Measurements from ENCODE around the gene NFILZ.
"Not testable (repeated sequence)": the region's sequence is repeated elsewhere in the genome, so short reads cannot be mapped to it uniquely, and the experiment has no call there.

The NFILZ gene

DNA sequence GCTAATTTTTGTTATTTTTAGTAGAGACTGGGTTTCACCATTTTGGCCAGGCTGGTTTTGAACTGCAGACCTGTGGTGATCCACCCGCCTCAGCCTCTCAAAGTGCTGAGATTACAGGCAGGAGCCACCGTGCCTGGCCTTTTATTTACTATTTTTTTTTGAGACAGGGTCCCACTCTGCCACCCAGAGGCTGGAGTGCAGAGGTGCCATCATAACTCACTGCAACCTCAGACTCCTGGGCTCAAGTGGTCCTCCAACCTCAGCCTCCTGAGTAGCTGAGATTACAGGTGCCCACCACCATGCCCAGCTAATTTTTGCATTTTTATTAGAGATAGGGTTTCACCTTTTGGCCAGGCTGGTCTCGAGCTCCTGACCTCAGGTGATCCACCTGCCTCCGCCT lies 7.5 kb upstream of the NFILZ start:
- not testable (repeated sequence) for H3K27ac Mint-ChIP-seq; H3K4me3 Mint-ChIP-seq; H3K36me3 Mint-ChIP-seq (ENCODE audit: low read depth); H3K9me3 Mint-ChIP-seq; H3K27me3 Mint-ChIP-seq; H3K4me1 Mint-ChIP-seq (ENCODE audit: low read depth)

DNA sequence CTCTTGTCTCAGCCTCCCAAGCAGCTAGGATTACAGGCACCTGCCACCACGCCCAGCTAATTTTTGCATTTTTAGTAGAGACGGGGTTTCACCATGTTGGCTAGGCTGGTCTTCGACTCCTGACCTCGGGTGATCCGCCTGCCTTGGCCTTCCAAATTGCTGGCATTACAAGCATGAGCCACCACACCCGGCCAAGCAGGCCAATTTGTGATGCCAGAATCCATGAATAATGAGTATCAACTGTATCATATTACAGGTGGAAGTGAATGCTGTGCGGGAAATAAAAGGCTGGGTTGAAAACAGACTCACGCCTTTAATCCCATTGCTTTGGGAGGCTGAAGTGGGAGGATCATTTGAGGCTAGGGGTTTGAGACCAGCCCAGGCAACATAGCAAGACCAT lies 3.6 kb upstream of the NFILZ start:
- H3K36me3 Mint-ChIP-seq (ENCODE audit: low read depth) = no peaks in the 10 kb centered on the region
- no peak overlapping the region for H3K27ac Mint-ChIP-seq
- no peak overlapping the region for H3K4me3 Mint-ChIP-seq
- no peaks in the 10 kb centered on the region for H3K27me3 Mint-ChIP-seq
- H3K9me3 Mint-ChIP-seq = no peaks in the 10 kb centered on the region
- no peaks in the 10 kb centered on the region for H3K4me1 Mint-ChIP-seq (ENCODE audit: low read depth)

DNA sequence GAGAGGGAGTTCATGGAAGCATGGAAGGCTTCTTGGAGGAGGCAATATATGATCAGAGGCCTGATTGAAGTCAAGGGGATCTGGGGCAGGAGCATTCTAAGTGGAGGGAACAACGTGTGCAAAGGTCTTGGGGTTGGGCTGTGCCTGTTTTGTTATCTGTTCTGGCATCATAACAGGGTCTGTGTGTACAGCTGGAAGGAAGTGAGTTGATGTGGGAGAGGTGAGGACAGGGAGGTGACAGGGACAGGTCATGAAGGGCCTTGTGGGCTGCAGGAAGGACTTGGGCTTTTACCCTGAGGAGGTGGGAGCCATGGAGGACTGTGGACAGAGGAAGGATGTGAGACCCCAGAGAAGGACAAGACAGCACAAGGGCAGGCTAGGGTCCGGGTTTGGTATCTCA lies 1.2 kb upstream of the NFILZ start:
- H3K27me3 Mint-ChIP-seq = no peaks in the 10 kb centered on the region
- H3K36me3 Mint-ChIP-seq (ENCODE audit: low read depth) = no peaks in the 10 kb centered on the region
- no peaks in the 10 kb centered on the region for H3K9me3 Mint-ChIP-seq
- H3K4me1 Mint-ChIP-seq (ENCODE audit: low read depth) = no peaks in the 10 kb centered on the region
- no peak overlapping the region for H3K4me3 Mint-ChIP-seq
- no peak overlapping the region for H3K27ac Mint-ChIP-seq

DNA sequence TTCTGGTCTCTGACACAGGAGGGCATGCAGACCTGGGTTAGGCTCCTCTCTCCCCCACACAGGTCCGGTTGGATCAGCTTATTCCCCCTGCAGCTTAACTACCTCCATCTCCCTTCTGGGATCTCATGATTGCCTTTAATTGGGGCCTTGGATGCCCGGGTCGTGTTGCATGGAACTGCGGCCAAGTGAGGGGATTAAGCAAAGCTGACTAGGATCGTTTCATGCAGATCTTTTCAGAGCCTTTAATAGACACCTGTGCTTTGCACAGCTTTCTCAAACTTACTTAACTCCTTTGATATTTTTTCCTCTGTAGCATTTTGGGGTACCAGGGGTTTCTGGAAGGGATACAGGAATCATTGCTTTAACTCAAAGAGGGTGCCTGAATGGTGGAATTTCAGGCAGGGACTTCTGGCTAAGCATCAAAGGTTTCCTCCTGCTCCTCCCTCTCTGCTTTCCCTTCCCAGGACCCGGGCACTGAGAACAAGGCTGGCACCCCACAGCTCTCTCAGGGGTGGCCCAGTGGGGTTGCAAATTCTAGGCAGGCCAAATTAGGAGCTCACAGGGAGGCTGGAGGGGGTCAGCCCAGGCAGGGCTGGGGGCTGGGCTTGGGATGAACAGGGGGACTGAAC lies 477 bp downstream of the NFILZ start:
- Mint-ChIP-seq H3K27ac (no peak overlapping the region), H3K27me3 (no peaks in the 10 kb centered on the region), H3K36me3 (ENCODE audit: low read depth) (no peaks in the 10 kb centered on the region), H3K4me1 (ENCODE audit: low read depth) (no peaks in the 10 kb centered on the region), H3K9me3 (no peaks in the 10 kb centered on the region), H3K4me3 (no peak overlapping the region)

DNA sequence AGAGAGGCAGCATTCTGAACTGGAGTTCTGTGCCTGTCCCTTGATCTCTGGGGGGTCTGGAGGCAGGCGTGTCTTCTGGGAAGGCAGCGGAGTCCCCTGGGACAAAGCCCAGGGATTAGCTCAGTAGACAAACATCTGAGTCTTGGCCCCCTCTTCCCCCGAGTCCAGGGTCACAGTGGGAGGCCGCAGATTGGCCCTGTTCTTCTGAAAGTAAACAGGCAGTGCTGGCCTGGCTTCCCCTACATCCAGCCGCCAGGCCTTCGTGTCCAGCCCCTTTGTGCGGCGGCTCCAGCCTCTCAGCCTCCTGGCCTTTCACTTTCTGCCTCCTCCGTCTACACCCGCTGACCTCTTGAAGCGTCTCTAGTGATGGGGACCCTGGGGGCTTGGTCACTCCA lies 989 bp downstream of the NFILZ start:
- Mint-ChIP-seq H3K4me1 (ENCODE audit: low read depth) (no peaks in the 10 kb centered on the region), H3K9me3 (no peaks in the 10 kb centered on the region), H3K27me3 (no peaks in the 10 kb centered on the region), H3K36me3 (ENCODE audit: low read depth) (no peaks in the 10 kb centered on the region), H3K4me3 (no peak overlapping the region), H3K27ac (no peak overlapping the region)

DNA sequence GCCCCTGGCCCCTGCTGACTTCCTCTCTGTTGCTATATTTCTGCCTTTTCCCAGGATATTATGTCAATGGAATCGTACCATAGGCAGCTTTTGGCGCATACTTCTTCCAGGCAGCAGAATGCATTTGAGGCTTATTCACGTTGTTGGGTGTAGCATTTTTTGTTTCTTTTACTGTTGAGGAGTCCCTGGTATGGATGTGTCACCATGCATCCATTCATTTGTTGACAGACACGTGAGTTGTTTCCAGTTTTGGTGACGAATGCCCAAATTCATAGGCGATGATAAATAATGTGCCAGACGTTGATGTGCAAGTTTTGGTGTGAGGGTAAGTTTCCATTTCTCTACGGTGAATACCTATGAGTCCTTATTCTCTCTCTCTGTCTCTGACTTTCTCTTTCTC lies 5.0 kb downstream of the NFILZ start:
- H3K27ac Mint-ChIP-seq = no peak overlapping the region
- H3K36me3 Mint-ChIP-seq (ENCODE audit: low read depth) = no peaks in the 10 kb centered on the region
- H3K9me3 Mint-ChIP-seq = no peaks in the 10 kb centered on the region
- H3K27me3 Mint-ChIP-seq = peaks cover 16% of the 10 kb centered on the region
- H3K4me3 Mint-ChIP-seq = no peak overlapping the region
- H3K4me1 Mint-ChIP-seq (ENCODE audit: low read depth) = peaks cover 6% of the 10 kb centered on the region

DNA sequence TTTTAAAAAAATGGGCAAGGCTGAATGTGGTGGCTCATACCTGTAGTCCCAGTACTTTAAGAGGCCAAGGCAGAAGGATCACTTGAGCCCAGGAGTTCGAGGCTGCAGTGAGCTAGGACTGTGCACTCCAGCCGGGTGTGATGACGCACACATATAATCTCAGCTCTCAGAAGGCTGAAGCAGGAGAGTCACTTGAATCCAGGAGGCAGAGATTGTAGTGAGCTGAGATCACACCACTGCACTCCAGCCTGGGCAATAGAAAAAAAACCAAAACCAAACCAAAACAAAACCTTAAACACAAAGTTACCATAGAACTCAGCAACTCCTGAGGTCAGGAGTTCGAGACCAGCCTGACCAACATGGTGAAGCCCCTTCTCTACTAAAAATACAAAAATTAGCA lies 6.6 kb downstream of the NFILZ start:
- not testable (repeated sequence) for H3K4me3 Mint-ChIP-seq

DNA sequence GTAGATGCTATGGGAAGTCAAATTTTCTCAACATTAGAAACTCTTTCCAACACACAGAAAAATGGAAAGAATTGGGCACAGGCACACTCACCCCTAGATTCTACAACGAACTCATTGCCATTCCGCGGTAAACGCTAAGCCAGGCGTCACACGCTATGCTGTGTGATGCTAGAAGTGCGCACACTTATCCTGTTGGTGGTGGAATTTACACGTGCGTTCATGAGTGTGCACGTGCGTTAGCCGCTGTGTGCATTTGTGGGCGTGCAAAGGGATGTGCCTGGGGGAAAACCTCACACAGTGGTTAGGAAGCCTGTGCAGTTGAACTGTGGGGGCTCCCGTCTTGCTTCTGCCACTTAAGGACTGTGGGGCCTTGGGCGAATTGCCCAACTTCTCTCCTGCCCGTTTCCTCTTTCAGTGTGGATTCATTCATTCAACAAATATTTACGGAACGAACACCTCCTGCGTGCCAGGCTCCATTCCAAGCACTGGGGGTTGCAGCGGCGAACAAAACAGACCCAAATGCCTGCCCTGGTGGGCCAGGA lies 7.7 kb downstream of the NFILZ start:
- no peaks in the 10 kb centered on the region for H3K36me3 Mint-ChIP-seq (ENCODE audit: low read depth)

More for the DNA sequence above, 6.6 kb downstream of the NFILZ start:
- H3K9me3 Mint-ChIP-seq; H3K36me3 Mint-ChIP-seq (ENCODE audit: low read depth); H3K4me1 Mint-ChIP-seq (ENCODE audit: low read depth); H3K27ac Mint-ChIP-seq: not testable (repeated sequence)
- H3K27me3 Mint-ChIP-seq = peaks cover 16% of the 10 kb centered on the region

DNA sequence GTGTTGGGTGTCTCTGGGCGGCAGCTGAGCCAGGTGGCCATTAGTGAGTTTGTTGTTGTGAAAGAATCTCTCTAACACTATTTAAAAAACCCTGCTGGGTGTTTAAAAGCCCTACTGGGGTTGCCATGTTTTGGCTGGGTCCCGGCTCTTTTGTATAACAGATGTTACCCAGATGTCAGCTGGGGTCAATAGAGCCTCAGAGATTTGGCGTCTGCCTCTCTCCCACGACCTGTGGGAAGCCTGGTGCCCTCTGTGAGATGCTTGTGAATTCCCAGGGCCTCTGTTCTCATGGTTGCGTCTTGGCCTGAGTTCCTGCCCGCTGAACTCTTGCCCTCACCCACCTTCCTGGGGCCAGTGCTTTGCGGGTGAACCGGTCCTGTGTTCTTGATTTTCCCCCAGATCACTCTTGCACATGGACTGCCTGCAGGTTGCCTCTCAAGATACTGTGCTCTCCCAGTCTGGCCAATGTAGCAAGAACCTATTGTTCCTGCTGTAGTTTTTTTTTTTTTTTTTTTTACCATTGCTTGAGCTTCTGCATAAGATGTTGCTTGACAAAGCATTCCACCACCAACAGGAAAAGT lies 9.5 kb downstream of the NFILZ start:
- Mint-ChIP-seq H3K9me3 (no peaks in the 10 kb centered on the region), H3K4me3 (no peak overlapping the region), H3K4me1 (ENCODE audit: low read depth) (peaks cover 6% of the 10 kb centered on the region), H3K27ac (no peak overlapping the region), H3K36me3 (ENCODE audit: low read depth) (no peaks in the 10 kb centered on the region), H3K27me3 (peaks cover 16% of the 10 kb centered on the region)

More for the DNA sequence above, 7.7 kb downstream of the NFILZ start:
- Mint-ChIP-seq H3K4me1 (ENCODE audit: low read depth) (peaks cover 6% of the 10 kb centered on the region), H3K9me3 (no peaks in the 10 kb centered on the region), H3K27ac (no peak overlapping the region), H3K27me3 (peaks cover 16% of the 10 kb centered on the region), H3K4me3 (no peak overlapping the region)

DNA sequence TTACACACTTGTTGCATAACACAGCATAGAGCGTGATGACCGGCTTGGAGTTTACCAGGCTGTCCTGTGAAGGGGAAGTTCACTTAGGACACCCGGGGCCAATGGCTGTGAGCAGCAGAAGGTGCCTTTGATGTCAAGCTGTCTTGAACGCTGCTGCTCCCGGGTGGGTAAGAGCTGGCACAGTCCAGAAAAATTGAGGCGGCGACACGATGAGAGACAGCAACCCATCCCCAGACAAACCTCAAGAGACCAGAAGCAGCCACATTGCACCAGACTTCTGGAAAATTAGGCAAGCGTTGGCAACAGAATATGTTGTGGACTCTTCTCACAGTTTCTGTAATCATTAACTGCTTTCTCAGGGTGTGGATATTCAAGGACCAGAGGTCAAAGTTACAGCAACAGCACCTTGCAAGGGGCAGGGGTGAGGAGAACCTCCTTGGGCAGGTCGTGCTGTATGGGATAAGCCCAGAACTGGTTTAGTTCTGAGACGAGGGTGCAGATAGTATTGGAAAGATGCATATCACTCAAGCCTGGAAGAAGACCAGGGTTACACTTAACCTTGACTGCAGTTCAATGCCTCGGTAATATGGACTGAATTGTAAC lies 10.1 kb downstream of the NFILZ start:
- Mint-ChIP-seq H3K4me1 (ENCODE audit: low read depth) (peaks cover 6% of the 10 kb centered on the region), H3K36me3 (ENCODE audit: low read depth) (no peaks in the 10 kb centered on the region), H3K9me3 (no peaks in the 10 kb centered on the region), H3K27ac (no peak overlapping the region), H3K4me3 (no peak overlapping the region), H3K27me3 (peaks cover 16% of the 10 kb centered on the region)

DNA sequence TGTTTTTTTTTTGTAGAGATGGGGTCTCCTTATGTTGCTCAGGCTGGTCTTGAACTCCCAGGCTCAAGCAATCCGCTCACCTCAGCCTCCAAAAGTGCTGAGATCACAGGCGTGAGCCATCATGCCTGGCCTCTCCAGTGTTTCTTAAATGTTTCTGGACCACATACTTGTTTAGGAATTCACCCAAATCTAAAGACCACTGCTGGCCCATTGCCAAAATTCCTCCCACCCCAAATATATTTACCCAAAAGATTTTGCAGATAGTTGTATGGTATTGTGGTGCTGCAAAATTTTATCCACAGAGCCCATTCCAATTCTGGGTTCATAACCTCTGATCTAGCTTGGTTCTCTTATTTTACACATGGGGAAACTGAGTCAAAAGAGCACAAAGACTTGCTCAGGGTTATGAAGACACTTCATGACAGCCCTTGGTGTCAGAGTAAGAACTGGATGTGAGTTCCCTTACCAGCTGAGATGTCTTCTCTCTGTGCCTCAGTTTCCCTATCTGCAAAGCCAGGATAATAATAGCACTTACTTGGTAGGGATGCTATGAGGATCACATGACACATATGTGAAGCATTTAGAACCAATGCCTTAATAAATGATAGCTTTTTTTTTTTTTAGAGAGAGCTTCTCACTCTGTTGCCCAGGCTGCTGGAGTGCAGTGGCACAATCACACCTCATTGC lies 10.9 kb downstream of the NFILZ start:
- H3K27me3 Mint-ChIP-seq = peaks cover 16% of the 10 kb centered on the region
- no peaks in the 10 kb centered on the region for H3K36me3 Mint-ChIP-seq (ENCODE audit: low read depth)
- H3K4me1 Mint-ChIP-seq (ENCODE audit: low read depth) = peaks cover 6% of the 10 kb centered on the region
- H3K9me3 Mint-ChIP-seq = no peaks in the 10 kb centered on the region
- H3K27ac Mint-ChIP-seq = no peak overlapping the region
- H3K4me3 Mint-ChIP-seq = no peak overlapping the region

DNA sequence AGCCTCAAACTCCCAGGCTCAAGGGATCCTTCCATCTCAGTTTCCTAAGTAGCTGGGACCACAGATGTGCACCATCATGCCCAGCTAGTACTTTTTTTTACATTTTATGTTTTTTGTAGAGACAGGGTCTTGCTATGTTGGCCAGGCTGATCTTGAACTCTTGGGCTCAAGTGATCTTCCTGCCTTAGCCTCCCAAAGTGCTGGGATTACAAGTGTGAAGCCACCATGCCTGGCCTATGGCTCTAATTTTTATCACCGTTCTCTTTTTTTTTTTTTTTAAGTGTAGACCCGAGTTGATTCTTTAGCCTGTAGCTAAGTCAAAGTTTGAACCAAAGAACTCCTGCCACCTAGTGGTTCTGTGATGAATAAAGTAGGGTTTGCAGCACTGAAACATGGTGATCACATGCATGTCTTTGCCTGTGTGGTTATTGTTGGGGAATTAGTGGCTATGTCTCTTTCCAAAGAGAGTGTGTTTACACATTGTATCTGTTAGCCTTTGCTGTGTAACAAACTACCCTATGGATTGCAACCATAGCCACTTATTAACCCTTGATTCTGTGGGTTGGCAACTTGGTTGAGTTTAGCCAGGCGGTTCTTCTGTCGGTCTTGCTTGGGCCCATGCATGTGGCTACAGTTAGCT lies 11.6 kb downstream of the NFILZ start:
- Mint-ChIP-seq H3K36me3 (ENCODE audit: low read depth) (no peaks in the 10 kb centered on the region), H3K4me3 (no peak overlapping the region), H3K27ac (no peak overlapping the region), H3K4me1 (ENCODE audit: low read depth) (peaks cover 6% of the 10 kb centered on the region), H3K9me3 (no peaks in the 10 kb centered on the region), H3K27me3 (peaks cover 12% of the 10 kb centered on the region)

DNA sequence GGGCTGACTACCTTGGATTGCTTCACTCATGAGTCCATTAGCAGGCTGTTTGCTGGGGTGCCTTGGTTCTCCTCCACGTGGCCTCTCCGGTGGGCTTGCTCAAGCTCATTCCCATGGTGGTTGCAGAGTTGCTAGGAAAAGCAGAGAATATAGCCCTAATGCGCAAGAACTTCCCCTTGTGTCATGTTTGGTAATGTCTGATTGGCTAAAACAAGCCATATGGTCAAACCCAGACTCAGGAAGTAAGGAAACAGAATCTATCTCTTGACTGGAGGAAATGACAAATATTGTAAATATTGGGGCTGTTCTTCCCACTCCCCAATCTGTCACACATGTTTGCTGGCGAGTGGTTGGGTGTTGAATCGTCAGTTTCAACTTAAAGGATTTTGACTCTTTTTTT lies 12.1 kb downstream of the NFILZ start:
- Mint-ChIP-seq H3K4me1 (ENCODE audit: low read depth) (peaks cover 6% of the 10 kb centered on the region), H3K9me3 (no peaks in the 10 kb centered on the region), H3K36me3 (ENCODE audit: low read depth) (no peaks in the 10 kb centered on the region), H3K4me3 (no peak overlapping the region), H3K27ac (no peak overlapping the region), H3K27me3 (peaks cover 11% of the 10 kb centered on the region)

DNA sequence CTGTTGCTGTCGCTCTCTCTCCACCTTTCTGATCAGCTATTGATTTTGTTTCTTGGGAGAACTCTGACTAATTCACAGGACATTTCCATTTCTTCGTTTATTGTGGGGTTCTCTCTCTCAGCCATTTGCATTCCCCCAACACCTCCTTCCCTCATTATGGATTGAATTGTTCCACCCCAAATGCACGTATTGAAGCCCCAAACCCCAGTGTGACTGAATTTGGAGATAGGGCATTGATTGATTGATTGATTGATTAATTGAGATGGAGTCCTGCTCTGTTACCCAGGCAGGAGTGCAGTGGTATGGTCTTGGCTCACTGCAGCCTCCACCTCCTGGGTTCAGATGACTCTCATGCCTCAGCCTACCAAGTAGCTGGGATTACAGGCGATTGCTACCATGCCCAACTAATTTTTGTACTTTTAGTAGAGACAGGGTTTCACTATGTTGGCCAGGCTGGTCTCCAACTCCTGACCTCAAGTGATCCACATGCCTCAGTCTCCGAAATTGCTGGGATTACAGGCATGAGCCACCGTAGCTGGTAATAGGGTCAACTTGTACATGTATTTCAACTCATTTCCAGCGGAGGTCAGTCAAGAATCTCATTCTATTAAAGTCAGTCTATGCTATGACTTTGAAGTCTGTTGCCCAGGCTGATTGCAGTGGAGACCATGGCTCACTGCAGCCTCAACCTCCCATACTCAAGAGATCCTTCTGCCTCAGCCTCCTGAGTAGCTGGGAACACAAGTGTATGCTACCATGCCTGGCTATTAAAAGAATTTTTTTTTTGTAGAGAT lies 13.6 kb downstream of the NFILZ start:
- Mint-ChIP-seq H3K36me3 (ENCODE audit: low read depth) (no peaks in the 10 kb centered on the region), H3K27me3 (peaks cover 4% of the 10 kb centered on the region), H3K27ac (no peak overlapping the region), H3K9me3 (no peaks in the 10 kb centered on the region), H3K4me3 (no peak overlapping the region), H3K4me1 (ENCODE audit: low read depth) (no peaks in the 10 kb centered on the region)

All from stimulated activated naive CD8-positive, alpha-beta T cell treated with anti-CD3 and anti-CD28 coated beads, Interleukin-15, Interleukin-2, amounts not matched to agents 100 ng/mL and 50 ng/mL, for 24 hours (primary cell).